HEK293 (cell line): ENCODE results near the gene CEACAM6.

Experiments used
- CTCF ChIP-seq: fragments of 450-650 bp; formaldehyde crosslinking; IDR thresholded peaks from 2 replicates; pipeline ENCODE4 v1.5.1; 2016; ENCODE audit warnings: missing biosample characterization, missing genetic modification characterization
- KLF8 ChIP-seq: fragments of 450-650 bp; formaldehyde crosslinking; IDR thresholded peaks from 2 replicates; pipeline ENCODE4 v1.5.1; 2016; ENCODE audit warnings: missing biosample characterization, missing genetic modification characterization
- ZFHX2 ChIP-seq: fragments of 450-650 bp; formaldehyde crosslinking; conservative IDR thresholded peaks from 2 replicates; pipeline ENCODE4 v1.5.1; 2016; ENCODE audit warnings: missing biosample characterization, missing genetic modification characterization
- ZNF426 ChIP-seq: fragments of 450-650 bp; formaldehyde crosslinking; IDR thresholded peaks from 2 replicates; pipeline ENCODE4 v1.5.1; 2017; ENCODE audit warnings: missing biosample characterization, missing genetic modification characterization, mild to moderate bottlenecking, inconsistent platforms, moderate library complexity
- ZNF776 ChIP-seq: fragments of 450-650 bp; formaldehyde crosslinking; IDR thresholded peaks from 2 replicates; pipeline ENCODE4 v1.5.0; 2017; ENCODE audit warnings: missing biosample characterization, missing genetic modification characterization, borderline replicate concordance
- TF ChIP-seq, protein P1 (sequence below): fragments of 450-650 bp; formaldehyde crosslinking; IDR thresholded peaks from 2 replicates; pipeline ENCODE4 v1.5.1; 2016; ENCODE audit warnings: missing biosample characterization, missing genetic modification characterization

DNA sequence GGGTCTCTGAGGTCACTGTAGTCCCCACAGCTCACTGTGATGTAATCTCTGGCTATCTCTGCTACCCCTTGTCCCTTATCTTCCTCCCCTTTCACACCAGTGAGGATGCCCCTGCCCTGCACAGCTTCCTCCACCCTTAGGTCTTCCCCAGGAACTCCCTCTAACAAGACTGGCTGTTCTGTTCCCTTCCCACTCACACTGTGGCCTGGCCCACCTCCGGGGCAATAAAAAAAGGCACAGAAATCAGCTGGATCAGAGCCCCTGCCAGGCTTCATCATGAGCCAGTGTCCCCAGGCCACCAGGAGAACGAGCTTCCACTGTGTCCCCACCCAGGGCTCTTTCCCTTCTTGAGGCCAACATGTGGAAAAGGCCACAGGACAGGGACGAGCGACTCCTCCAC lies 45.7 kb downstream of the CEACAM6 start:
- TF ChIP-seq CTCF (tag by site-specific recombination): no peak
- TF ChIP-seq KLF8: no peak
- TF ChIP-seq ZFHX2: peak; percentile 24; the same call in 1 of the 2 replicates
- TF ChIP-seq, protein P1, sequence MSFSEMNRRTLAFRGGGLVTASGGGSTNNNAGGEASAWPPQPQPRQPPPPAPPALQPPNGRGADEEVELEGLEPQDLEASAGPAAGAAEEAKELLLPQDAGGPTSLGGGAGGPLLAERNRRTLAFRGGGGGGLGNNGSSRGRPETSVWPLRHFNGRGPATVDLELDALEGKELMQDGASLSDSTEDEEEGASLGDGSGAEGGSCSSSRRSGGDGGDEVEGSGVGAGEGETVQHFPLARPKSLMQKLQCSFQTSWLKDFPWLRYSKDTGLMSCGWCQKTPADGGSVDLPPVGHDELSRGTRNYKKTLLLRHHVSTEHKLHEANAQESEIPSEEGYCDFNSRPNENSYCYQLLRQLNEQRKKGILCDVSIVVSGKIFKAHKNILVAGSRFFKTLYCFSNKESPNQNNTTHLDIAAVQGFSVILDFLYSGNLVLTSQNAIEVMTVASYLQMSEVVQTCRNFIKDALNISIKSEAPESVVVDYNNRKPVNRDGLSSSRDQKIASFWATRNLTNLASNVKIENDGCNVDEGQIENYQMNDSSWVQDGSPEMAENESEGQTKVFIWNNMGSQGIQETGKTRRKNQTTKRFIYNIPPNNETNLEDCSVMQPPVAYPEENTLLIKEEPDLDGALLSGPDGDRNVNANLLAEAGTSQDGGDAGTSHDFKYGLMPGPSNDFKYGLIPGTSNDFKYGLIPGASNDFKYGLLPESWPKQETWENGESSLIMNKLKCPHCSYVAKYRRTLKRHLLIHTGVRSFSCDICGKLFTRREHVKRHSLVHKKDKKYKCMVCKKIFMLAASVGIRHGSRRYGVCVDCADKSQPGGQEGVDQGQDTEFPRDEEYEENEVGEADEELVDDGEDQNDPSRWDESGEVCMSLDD (tag by site-specific recombination): no peak
- no peak for TF ChIP-seq ZNF776 (tag by site-specific recombination)
- TF ChIP-seq ZNF426 (tag by site-specific recombination): no peak
